ENCODE results near the gene LNX2. TPM values are rescaled to one million over a fixed set of nuclear protein-coding genes. Genes with fewer than 3 reads are reported as not detected.

LNX2 gene
- total RNA-seq, 1 experiment from 2014 or later: 12.1 TPM

GRCh38 chr13:27573265-27573664 is 47.1 kb downstream of the LNX2 start:
- H3K4me1 ChIP-seq (ENCODE audit: control insufficient read depth in 1 of 2, insufficient read depth in 2 of 2, low read length in 2 of 2): no peaks in the 10 kb centered on the region
- no peak overlapping the region for H3K4me2 ChIP-seq (ENCODE audit: low read length)
- CTCF ChIA-PET: no interaction called here
- H3K4me3 ChIP-seq (replicated peaks in 1 of 2; ENCODE audit: low read depth in 1 of 2, low read length in 2 of 2): no peak overlapping the region
- no peaks in the 10 kb centered on the region for H4K20me1 ChIP-seq (ENCODE audit: insufficient read depth)
- BruUV-seq (replicated peaks): no TSS peak
- H3K9ac ChIP-seq (ENCODE audit: low read length): no peak overlapping the region
- H3K9me3 ChIP-seq (ENCODE audit: control insufficient read depth in 1 of 2, insufficient read depth in 1 of 2, low read depth in 1 of 2, low read length in 2 of 2): no peaks in the 10 kb centered on the region
- intact Hi-C loops (cut with micrococcal nuclease): no loop called here
- H3K27me3 ChIP-seq (ENCODE audit: insufficient read depth, low read length): no peaks in the 10 kb centered on the region
- DNase-seq (ENCODE audit: low read depth, low spot score) (no peak), ATAC-seq (no peak)
- RAD21 ChIA-PET (ENCODE audit: low non-redundant PET in 1 of 2, low total read pairs in 2 of 2, uncharacterized antibody in 2 of 2, unreplicated experiment in 2 of 2): no interaction called here
- no peaks in the 10 kb centered on the region for H3K36me3 ChIP-seq (ENCODE audit: control insufficient read depth in 1 of 2, insufficient read depth in 2 of 2, low read length in 2 of 2)
- POLR2A ChIA-PET: no interaction called here
- no peak overlapping the region for H2AFZ ChIP-seq (ENCODE audit: low read depth, low read length, poor library complexity, severe bottlenecking)
- no peaks in the 10 kb centered on the region; the same call in 1 of the 2 replicates for H3K79me2 ChIP-seq (ENCODE audit: insufficient read depth, low read length)
- no peaks in the 10 kb centered on the region for H3K9me2 ChIP-seq (ENCODE audit: insufficient read depth)
- TF ChIP-seq ZBTB33 (IDR thresholded peaks at IDR 0.05; ENCODE audit: extremely low read depth, insufficient replicate concordance, low read length): no peak
- no peak for TF ChIP-seq CBX3 (IDR thresholded peaks at IDR 0.05; ENCODE audit: low read depth)
- TF ChIP-seq TCF7L2 (IDR thresholded peaks at IDR 0.05; ENCODE audit: borderline replicate concordance, extremely low read depth, insufficient read depth, insufficient read length): no peak
- TF ChIP-seq CEBPB (IDR thresholded peaks at IDR 0.05; ENCODE audit: low read depth): no peak
- TF ChIP-seq EGR1 (IDR thresholded peaks at IDR 0.05; ENCODE audit: low read depth): no peak
- no peak for TF ChIP-seq ZNF274 (IDR thresholded peaks at IDR 0.05; ENCODE audit: low read depth, low read length)
- no peak for TF ChIP-seq EZH2 (IDR thresholded peaks at IDR 0.05)
- no peak for TF ChIP-seq CTCF (IDR thresholded peaks at IDR 0.05 in 2 of 3, conservative IDR thresholded peaks at IDR 0.05 in 1 of 3; ENCODE audit: borderline replicate concordance in 1 of 3, insufficient read depth in 1 of 3, low read depth in 2 of 3, low read length in 2 of 3)
- TF ChIP-seq YY1 (IDR thresholded peaks at IDR 0.05; ENCODE audit: extremely low read depth, insufficient replicate concordance, low read depth, low read length): no peak
- no peak for TF ChIP-seq SRF (IDR thresholded peaks at IDR 0.05; ENCODE audit: low read depth)
- TF ChIP-seq EZH2phosphoT487 (IDR thresholded peaks at IDR 0.05; ENCODE audit: borderline replicate concordance): no peak
- TF ChIP-seq SIN3A (IDR thresholded peaks at IDR 0.05; ENCODE audit: low read depth): no peak
- TF ChIP-seq REST (IDR thresholded peaks at IDR 0.05; ENCODE audit: low read depth): no peak
- TF ChIP-seq SP1 (IDR thresholded peaks at IDR 0.05; ENCODE audit: low read depth): no peak
- TF ChIP-seq FOSL1 (IDR thresholded peaks at IDR 0.05; ENCODE audit: low read depth): no peak
- no peak for TF ChIP-seq ATF3 (IDR thresholded peaks at IDR 0.05)
- no peak overlapping the region for H3K27ac ChIP-seq (ENCODE audit: low read depth, low read length)
